ENCODE results near the gene CHGA. TPM values are rescaled to one million over a fixed set of nuclear protein-coding genes. Genes with fewer than 3 reads are reported as not detected.

Gene CHGA
- total and polyA plus RNA-seq, 10 of the 15 experiments (the other 5 are each of a cell fraction or from before 2014, with no cell fraction given), result 0.11 to 0.23 TPM; not detected in 8

GRCh38 chr14:92895352-92895878 is 27.5 kb upstream of the CHGA start (continued):
- TF ChIP-seq, protein P1, sequence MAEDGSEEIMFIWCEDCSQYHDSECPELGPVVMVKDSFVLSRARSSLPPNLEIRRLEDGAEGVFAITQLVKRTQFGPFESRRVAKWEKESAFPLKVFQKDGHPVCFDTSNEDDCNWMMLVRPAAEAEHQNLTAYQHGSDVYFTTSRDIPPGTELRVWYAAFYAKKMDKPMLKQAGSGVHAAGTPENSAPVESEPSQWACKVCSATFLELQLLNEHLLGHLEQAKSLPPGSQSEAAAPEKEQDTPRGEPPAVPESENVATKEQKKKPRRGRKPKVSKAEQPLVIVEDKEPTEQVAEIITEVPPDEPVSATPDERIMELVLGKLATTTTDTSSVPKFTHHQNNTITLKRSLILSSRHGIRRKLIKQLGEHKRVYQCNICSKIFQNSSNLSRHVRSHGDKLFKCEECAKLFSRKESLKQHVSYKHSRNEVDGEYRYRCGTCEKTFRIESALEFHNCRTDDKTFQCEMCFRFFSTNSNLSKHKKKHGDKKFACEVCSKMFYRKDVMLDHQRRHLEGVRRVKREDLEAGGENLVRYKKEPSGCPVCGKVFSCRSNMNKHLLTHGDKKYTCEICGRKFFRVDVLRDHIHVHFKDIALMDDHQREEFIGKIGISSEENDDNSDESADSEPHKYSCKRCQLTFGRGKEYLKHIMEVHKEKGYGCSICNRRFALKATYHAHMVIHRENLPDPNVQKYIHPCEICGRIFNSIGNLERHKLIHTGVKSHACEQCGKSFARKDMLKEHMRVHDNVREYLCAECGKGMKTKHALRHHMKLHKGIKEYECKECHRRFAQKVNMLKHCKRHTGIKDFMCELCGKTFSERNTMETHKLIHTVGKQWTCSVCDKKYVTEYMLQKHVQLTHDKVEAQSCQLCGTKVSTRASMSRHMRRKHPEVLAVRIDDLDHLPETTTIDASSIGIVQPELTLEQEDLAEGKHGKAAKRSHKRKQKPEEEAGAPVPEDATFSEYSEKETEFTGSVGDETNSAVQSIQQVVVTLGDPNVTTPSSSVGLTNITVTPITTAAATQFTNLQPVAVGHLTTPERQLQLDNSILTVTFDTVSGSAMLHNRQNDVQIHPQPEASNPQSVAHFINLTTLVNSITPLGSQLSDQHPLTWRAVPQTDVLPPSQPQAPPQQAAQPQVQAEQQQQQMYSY (CRISPR knock-in tag; IDR thresholded peaks at IDR 0.05), result peak; percentile 59; the same call in 1 of the 2 replicates
- no peak for TF ChIP-seq TCF12 (IDR thresholded peaks at IDR 0.05; ENCODE audit: low read depth, low read length)
- no peak for TF ChIP-seq CREB1 (IDR thresholded peaks at IDR 0.05; ENCODE audit: low read depth)

DNA sequence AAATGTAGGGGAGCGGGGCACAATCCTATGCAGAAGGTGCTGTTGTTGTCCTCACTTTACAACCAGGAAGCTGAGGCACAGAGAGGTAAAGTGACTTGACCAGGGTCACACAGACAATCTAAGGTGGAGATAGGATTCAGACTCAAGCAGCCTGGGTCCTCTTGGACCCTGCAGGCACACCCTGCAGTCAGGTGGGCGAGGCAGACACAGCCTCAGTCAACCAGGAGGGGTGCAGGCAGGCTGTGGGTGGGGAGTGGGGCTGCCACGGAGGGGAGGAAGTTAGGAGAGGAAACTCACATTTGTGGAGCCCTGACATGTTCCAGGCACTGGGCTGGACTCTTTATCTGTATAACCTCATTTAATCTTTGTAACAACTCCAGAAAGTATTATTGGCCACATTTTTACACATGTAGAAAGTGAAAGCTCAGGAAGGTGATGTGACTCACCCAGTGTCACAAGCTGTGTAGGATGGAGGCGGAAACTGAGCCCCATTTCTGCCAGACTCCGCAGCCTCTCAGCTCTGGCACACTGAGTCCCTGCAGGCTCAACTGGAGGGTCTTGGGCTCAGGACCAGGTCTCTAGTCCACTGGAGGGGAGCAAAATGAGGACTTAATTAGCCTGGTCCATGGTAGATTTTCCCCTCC is 24.9 kb upstream of the CHGA start:
- in situ Hi-C loops (cut with MboI) (no loop called here), intact Hi-C loops (cut with micrococcal nuclease; ENCODE audit: unreplicated experiment) (no loop called here)
- BruUV-seq (replicated peaks), result no TSS peak
- Histone ChIP-seq H4K20me1 (ENCODE audit: control insufficient read depth, insufficient read depth) (no peaks in the 10 kb centered on the region), H3K27me3 (replicated peaks in 1 of 2; ENCODE audit: control insufficient read depth in 2 of 2, insufficient read depth in 2 of 2, low read length in 1 of 2) (no peaks in the 10 kb centered on the region), H3K4me1 (ENCODE audit: control insufficient read depth, insufficient read depth, low read length) (no peaks in the 10 kb centered on the region; the same call in 1 of the 2 replicates), H3K4me3 (no peak overlapping the region), H3K9me3 (replicated peaks; ENCODE audit: control insufficient read depth, insufficient read depth, low read length) (peaks cover 2% of the 10 kb centered on the region; the same call in 1 of the 3 replicates), H3K27ac (ENCODE audit: control insufficient read depth, insufficient read depth) (no peak overlapping the region), H2AFZ (ENCODE audit: control insufficient read depth, low read depth, low read length) (no peak overlapping the region), H3K79me2 (ENCODE audit: control insufficient read depth, insufficient read depth, low read length) (no peaks in the 10 kb centered on the region), H3K9ac (ENCODE audit: control insufficient read depth, insufficient read depth, low read length) (no peak overlapping the region), H3K36me3 (ENCODE audit: control insufficient read depth in 2 of 2, insufficient read depth in 2 of 2, low read length in 1 of 2) (no peaks in the 10 kb centered on the region), H3K4me2 (ENCODE audit: control insufficient read depth, insufficient read depth) (no peak overlapping the region)
- ATAC-seq (peak; percentile 64), DNase-seq (ENCODE audit: low read depth, low spot score) (no peak), FAIRE-seq (no peak)
- POLR2A ChIA-PET, result no interaction called here
- RAD21 ChIA-PET (ENCODE audit: unreplicated experiment), result no interaction called here
- SMC1A ChIA-PET (ENCODE audit: uncharacterized antibody, unreplicated experiment), result no interaction called here
- CTCF ChIA-PET, result no interaction called here
- WGBS (ENCODE audit: insufficient coverage, insufficient replicate concordance, low lambda C conversion rate, missing lambda C conversion rate), result 20% methylated on average over 5 of the region's 5 CpGs
- TF ChIP-seq PML (IDR thresholded peaks at IDR 0.05; ENCODE audit: low read length) (no peak), KDM1A (IDR thresholded peaks at IDR 0.05; ENCODE audit: borderline replicate concordance) (no peak), CBX3 (IDR thresholded peaks at IDR 0.05; ENCODE audit: borderline replicate concordance, low read depth) (no peak)

All from GM12878 (cell line).